ENCODE results near the gene IARS1.

DNA sequence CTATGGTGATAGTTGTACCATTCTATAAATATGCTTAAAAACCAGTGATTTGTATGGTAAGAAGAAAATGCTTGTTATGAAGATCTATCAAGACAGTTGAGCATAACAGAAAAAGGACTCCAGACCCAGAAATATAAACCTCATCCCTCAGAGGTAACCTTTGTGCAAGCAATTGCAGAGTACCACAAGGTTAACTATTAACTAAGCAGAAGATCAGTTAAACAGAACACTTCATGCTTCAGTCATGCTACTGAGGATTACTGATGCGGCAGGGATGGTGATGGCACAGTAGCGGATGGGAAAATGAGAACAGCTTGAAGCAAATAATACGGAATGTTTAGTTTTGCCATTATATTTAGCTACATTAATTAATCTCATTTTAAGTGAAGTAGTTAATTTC lies 45.5 kb downstream of the IARS1 start:
- TF ChIP-seq POLR2AphosphoS5 (IDR thresholded peaks at IDR 0.05; ENCODE audit: insufficient read depth in 1 of 2, low read depth in 1 of 2) (no peak), POLR2A (IDR thresholded peaks at IDR 0.05) (no peak), CTCF (IDR thresholded peaks at IDR 0.05) (no peak)

Measured in vagina (tissue), 2 donors.